Natural killer cell treated with Interleukin-12 subunit alpha and Interleukin-12 subunit beta and Interleukin-15 and Interleukin-18, amount 100 ng/mL, for 72 hours (primary cell): ENCODE results near the gene CCDC196. TPM values are rescaled to one million over a fixed set of nuclear protein-coding genes. Genes with fewer than 3 reads are reported as not detected.
"Not testable (repeated sequence)": the region's sequence is repeated elsewhere in the genome, so short reads cannot be mapped to it uniquely, and the experiment has no call there.

Source experiments
- ATAC-seq, 2 donors: fragments of 150-1000 bp; cut with Tn5 transposase in 1 of 2; sonication (Bioruptor Pico), chemical (Tn5 transposase) in 1 of 2; 2 replicates each; pipeline ENCODE4 v1.10.0; 2021
- DNase-seq: peaks from one replicate; pipeline ENCODE4 v3.0.0; 2022; ENCODE audit warnings: low spot score
- H3K27ac Mint-ChIP-seq, 2 donors: 1 replicate in 1 of 2; 2 replicates in 1 of 2; pipeline ENCODE4 v1.8.0; 2022; ENCODE audit warnings: mixed read lengths in 2 of 2, mild to moderate bottlenecking in 1 of 2, moderate library complexity in 1 of 2
- H3K27me3 Mint-ChIP-seq, 2 donors: 1 replicate in 1 of 2; 2 replicates in 1 of 2; pipeline ENCODE4 v1.8.0; 2022; ENCODE audit warnings: mixed read lengths in 2 of 2
- H3K36me3 Mint-ChIP-seq: one replicate; pipeline ENCODE4 v1.8.0; 2022; ENCODE audit warnings: mixed read lengths
- H3K4me1 Mint-ChIP-seq, 2 donors: 1 replicate in 1 of 2; 2 replicates in 1 of 2; pipeline ENCODE4 v1.8.0; 2022; ENCODE audit warnings: low read depth in 2 of 2, mixed read lengths in 2 of 2, mild to moderate bottlenecking in 1 of 2
- H3K4me3 Mint-ChIP-seq: one replicate; pipeline ENCODE4 v1.8.0; 2022; ENCODE audit warnings: mixed read lengths
- H3K9me3 Mint-ChIP-seq: 2 replicates; pipeline ENCODE4 v1.8.0; 2022; ENCODE audit warnings: mixed read lengths
- total RNA-seq, 2 donors: library from RNA; stranded (reverse); gene quantifications; one replicate each; pipeline ENCODE4 v1.2.3, GENCODE V29; 2022

Gene CCDC196
- total RNA-seq, 2 donors from 2014 or later = not detected

DNA sequence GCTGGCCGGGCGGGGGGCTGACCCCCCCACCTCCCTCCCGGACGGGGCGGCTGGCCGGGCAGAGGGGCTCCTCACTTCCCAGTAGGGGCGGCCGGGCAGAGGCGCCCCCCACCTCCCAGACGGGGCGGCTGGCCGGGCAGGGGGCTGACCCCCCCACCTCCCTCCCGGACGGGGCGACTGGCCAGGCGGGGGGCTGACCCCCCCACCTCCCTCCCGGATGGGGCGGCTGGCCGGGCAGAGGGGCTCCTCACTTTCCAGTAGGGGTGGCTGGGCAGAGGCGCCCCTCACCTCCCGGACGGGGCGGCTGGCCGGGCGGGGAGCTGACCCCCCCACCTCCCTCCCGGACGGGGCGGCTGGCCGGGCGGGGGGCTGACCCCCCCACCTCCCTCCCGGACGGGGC lies 59.0 kb downstream of the CCDC196 start:
- H3K4me3 Mint-ChIP-seq, H3K4me1 Mint-ChIP-seq, H3K27ac Mint-ChIP-seq, H3K9me3 Mint-ChIP-seq, H3K36me3 Mint-ChIP-seq, ATAC-seq, H3K27me3 Mint-ChIP-seq, DNase-seq: not testable (repeated sequence)

DNA sequence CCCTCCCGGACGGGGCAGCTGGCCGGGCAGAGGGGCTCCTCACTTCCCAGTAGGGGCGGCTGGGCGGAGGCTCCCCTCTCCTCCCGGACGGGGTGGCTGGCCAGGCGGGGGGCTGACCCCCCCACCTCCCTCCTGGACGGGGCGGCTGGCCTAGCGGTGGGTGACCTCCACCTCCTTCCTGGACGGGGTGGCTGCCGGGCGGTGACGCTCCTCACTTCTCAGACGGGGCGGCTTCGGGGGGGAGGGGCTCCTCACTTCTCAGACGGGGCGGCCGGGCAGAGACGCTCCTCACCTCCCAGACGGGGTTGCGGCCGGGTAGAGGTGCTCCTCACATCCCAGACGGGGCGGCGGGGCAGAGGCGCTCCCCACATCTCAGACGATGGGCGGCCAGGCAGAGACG lies 59.6 kb downstream of the CCDC196 start:
- not testable (repeated sequence) for H3K9me3 Mint-ChIP-seq, ATAC-seq, H3K36me3 Mint-ChIP-seq, H3K4me1 Mint-ChIP-seq, H3K27me3 Mint-ChIP-seq, H3K27ac Mint-ChIP-seq, DNase-seq, H3K4me3 Mint-ChIP-seq

Other genes with a start within 250 kb of the CCDC196 start
- gene GPHN, start 21.8 kb downstream of the CCDC196 start, total RNA-seq = 10 to 100 TPM; 18.6 to 20.1 TPM